Measurements from ENCODE around the gene KREMEN1.

GRCh38 chr22:29095459-29095858 is 22.6 kb downstream of the KREMEN1 start:
- TF ChIP-seq CTCF (IDR thresholded peaks at IDR 0.05): no peak
- no peak for TF ChIP-seq POLR2A (IDR thresholded peaks at IDR 0.05)
